Right kidney (tissue), 1 donor: ENCODE measurements around the gene APCDD1.
"Not testable (repeated sequence)": the region's sequence is repeated elsewhere in the genome, so short reads cannot be mapped to it uniquely, and the experiment has no call there.

Source experiments
- DNase-seq: peaks from one replicate; pipeline ENCODE4 v3.0.0-alpha.2; 2016

APCDD1 gene

GRCh38 chr18:10524507-10525370 is 70.3 kb downstream of the APCDD1 start:
- no peak for DNase-seq

- no peak for DNase-seq
Observed at GRCh38 chr18:10525371-10525691, 70.9 kb downstream of the APCDD1 start.

GRCh38 chr18:10525697-10526560 is 71.5 kb downstream of the APCDD1 start, which contains the start of gene NAPG:
NAPG (plus strand) TSS chr18:10526027; CDS start chr18:10526103, 76 bp downstream.
- DNase-seq = peak; percentile 82

- DNase-seq = no peak
Observed at GRCh38 chr18:10526561-10526949, 72.1 kb downstream of the APCDD1 start.

GRCh38 chr18:10528439-10528838 is 74.0 kb downstream of the APCDD1 start:
- DNase-seq = no peak

GRCh38 chr18:10530002-10530401 is 75.6 kb downstream of the APCDD1 start:
- DNase-seq = no peak

- no peak for DNase-seq
Observed at GRCh38 chr18:10530852-10531251, 76.4 kb downstream of the APCDD1 start.

- DNase-seq = no peak
Observed at GRCh38 chr18:10533111-10533510, 78.7 kb downstream of the APCDD1 start.

- no peak for DNase-seq
Observed at GRCh38 chr18:10536280-10536679, 81.8 kb downstream of the APCDD1 start.

- DNase-seq = no peak
Observed at GRCh38 chr18:10537765-10538164, 83.3 kb downstream of the APCDD1 start.

GRCh38 chr18:10539124-10539523 is 84.7 kb downstream of the APCDD1 start:
- DNase-seq = not testable (repeated sequence)
